Inflammatory macrophage treated with lipopolysaccharide for 1 hour (primary cell): Measurements from ENCODE around the gene ASB8.
"Not testable (repeated sequence)": the region's sequence is repeated elsewhere in the genome, so short reads cannot be mapped to it uniquely, and the experiment has no call there.

ENCODE experiments used
- DNase-seq, 2 donors: peaks; one replicate each; pipeline ENCODE4 v3.0.0-alpha.2; 2020 to 2022

The ASB8 gene

GRCh38 chr12:48182631-48183030, 25.3 kb upstream of the ASB8 start:
- DNase-seq, result no peak

- no peak for DNase-seq
Observed at GRCh38 chr12:48180857-48181495, 23.7 kb upstream of the ASB8 start.

DNA sequence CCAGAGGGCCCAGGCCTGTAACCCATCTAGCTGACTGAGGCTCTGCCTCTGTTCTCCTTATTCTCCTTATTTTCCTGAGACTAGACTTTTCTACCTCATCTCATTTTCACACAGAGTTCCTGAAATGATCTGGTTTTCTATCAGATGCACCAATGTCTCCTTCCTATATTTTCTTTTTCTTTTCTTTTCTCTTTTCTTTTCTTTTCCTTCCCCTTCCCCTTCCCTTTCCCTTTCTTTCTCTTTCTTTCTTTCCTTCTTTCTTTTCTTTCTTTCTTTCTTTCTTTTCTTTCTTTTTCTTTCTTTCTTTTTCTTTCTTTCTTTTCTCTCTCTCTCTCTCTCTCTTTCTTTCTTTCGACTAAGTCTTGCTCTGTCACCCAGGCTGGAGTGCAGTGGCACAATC, 23.1 kb upstream of the ASB8 start:
- no peak for DNase-seq

DNA sequence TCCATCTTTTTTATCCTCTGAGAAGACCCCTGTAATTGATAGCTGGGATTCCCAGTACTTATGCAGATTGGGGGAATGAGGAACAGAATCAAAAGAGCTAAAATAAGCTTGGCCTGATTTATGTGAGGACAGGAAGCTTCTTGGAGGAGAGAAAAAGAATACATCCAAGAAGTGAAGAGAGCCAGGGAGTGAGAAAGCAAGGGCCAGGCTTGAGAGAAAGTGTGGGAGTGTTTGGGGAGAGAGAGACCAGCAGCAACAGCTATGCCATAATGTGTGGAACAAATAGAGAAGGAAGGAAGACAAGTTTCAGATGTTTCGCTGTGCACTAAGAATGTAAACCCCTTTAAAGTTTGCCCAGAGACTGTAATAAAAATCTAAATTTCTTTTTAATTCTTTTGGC, 22.2 kb upstream of the ASB8 start:
- DNase-seq, result no peak

- DNase-seq, result no peak
Observed at GRCh38 chr12:48177982-48178381, 20.7 kb upstream of the ASB8 start.

DNA sequence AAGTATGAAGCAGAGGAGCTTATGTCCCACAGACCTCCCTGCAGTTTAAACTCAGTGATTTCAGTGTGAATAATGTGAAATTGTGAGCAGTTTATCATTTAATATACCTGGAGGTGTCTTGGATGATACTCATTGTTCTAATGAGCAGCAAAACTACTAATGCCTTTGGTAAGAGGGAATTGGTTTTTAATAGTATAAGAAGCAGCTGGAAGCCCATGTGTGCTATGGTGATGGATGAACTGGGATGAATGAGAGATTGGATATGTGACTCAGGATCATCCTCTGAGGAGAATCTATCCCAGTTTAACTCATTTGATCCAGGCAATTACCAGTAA, 19.1 kb upstream of the ASB8 start:
- no peak for DNase-seq

- DNase-seq, result peak in 1 of 2 donors; percentile 13
Observed at GRCh38 chr12:48175613-48176416, 18.5 kb upstream of the ASB8 start.

DNA sequence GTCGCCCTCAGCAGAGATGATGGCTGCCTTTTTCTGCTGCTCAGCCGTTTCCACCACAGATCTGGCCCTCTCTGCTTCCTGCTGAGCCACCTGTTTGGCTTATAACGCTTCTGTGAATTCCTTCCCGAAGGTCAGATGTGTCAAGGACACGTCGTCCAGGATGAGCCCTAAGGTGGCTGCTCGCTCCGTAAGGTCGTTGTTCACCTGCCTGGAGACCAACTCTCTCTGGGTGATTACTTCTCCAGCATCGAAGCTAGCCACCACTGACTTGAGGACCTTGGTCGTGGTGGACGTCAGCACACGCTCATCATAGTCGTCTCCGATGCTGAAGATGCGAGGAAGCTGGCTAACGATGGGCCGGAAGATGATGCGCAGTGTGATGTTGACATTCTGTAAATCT, 11.7 kb upstream of the ASB8 start:
- DNase-seq, result no peak

GRCh38 chr12:48165089-48165981, 8.0 kb upstream of the ASB8 start:
- peak; percentile 33 to 55 for DNase-seq

GRCh38 chr12:48164451-48164850, 7.1 kb upstream of the ASB8 start:
- no peak for DNase-seq

GRCh38 chr12:48163150-48163747, 5.9 kb upstream of the ASB8 start:
- no peak for DNase-seq

GRCh38 chr12:48160807-48161206, 3.5 kb upstream of the ASB8 start:
- DNase-seq, result no peak

GRCh38 chr12:48160046-48160445, 2.7 kb upstream of the ASB8 start:
- no peak for DNase-seq

DNA sequence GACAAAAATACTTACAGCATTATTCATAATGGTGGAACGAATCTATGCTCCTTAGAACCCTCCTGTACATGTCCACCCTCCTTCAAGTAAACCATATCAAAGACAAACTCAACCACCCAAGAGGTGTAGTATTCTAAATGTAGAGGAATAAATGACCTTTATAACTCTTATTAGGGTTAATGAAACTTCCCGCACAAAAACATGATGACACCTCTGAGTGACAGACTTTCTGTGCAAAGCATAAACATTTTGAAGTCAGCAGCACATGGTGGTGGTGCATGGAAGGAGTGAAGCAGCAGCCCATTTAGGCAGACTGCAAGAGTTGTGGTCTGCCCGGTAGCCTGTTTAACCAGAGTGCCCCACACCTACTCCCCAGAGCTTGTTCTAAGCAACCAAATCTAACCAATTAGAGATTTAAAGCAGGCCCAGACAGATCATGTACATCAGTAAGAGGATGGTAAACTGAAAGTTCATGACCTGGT, 615 bp upstream of the ASB8 start:
- DNase-seq, result no peak

GRCh38 chr12:48156652-48157017, 680 bp downstream of the ASB8 start:
- DNase-seq, result no peak

DNA sequence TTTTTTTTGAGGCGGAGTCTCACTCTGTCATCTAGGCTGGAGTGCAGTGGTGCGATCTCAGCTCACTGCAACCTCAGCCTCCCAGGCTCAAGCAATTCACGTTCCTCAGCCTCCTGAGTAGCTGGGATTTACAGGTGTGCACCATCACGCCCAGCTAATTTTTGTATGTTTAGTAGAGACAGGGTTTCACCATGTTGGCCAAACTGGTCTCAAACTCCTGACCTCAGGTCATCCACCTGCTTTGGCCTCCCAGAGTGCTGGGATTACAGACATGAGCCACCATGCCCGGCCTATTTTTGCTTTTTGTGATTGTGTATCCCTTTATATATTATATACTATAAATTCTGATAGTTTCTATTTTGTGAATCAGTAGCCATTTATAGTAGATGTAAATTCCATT, 1.5 kb downstream of the ASB8 start:
- DNase-seq, result not testable (repeated sequence)

DNA sequence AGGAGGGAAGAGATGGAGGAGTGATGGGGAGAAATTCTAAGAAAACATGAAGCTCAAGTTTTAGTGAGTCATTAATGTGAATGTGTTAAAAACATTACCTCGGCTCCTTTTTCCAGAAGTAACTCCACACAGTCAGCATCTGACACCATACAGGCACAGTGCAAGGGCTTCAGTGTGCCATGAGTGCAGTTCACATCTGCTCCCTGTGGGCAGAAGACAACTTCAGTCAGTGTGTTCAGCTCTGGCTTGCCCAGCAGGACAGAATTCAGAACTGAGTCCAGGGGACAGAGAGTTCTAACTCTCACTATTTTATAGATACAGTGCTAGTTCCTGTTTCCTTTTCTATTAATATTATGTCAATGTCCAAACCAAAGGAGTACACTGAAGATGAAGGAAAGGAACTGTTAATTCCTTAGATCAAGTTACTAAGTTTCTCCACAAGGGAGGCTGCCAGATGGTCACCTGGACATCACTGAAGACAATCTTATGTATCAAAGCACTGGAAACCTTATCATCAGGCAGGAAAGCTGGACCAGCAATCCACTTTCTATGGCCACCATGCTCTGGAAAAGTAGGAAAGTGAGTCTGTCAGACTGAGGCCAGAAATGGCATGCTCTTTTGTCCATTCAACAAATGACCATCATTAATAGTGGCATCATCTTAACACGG, 6.1 kb downstream of the ASB8 start:
- no peak for DNase-seq

DNA sequence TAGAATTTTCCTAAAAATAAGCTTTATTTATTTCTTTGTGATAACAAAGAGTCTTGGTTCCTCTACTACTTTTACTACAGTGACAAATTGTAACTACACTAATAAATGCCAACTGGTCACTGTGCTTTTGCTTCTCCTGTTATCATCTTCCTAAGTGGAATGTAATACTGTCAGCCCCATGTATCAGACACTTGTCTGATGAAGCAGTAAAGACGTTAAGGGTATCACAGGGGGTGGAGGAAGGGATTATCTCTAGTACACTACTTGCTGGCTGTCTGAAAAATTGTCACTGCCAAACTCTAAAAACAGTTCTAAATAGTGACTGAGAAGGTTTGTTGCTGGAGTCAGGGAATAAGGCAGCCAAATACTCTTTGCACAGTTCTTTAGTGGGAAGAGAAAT, 11.3 kb downstream of the ASB8 start:
- no peak for DNase-seq

- DNase-seq, result no peak
Observed at GRCh38 chr12:48143898-48144297, 13.4 kb downstream of the ASB8 start.

DNA sequence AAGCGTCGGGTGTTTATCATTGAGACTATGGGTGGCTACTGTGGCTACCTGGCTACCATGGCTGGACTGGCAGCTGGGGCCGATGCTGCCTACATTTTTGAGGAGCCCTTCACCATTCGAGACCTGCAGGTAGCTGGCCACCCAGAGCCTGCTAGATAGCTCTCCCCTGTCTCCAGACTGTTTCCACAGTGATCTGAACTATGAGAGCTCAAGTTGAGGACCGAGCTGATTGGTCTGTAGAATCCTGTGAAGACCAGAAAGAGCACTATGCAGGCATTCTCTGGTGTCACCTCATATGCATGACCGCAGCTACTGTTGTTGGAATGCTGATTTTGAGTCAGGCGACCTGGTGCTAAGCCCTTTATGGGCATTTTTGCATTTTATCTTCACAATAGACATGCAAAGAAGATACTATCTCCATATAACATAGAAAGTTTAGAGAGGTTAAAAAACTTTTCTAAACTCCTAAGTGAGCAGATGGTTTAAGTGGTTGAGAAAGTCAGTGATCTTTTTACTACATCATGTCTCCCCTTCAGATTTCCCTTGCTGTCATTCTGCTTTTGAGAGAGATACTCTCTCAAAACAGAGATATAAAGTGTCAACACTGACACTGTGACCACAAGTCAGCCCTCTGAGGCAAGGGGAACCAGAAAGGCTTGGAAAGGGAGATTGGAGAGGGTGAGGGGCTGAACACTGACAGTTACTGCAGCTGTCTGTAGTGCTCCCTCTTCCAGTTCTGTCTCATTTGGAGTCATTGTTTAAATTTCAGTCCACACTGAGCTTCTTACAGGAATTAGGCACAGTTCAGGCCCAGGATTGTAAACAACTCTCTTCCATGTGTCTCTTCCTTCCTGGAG, 14.3 kb downstream of the ASB8 start:
- no peak for DNase-seq

DNA sequence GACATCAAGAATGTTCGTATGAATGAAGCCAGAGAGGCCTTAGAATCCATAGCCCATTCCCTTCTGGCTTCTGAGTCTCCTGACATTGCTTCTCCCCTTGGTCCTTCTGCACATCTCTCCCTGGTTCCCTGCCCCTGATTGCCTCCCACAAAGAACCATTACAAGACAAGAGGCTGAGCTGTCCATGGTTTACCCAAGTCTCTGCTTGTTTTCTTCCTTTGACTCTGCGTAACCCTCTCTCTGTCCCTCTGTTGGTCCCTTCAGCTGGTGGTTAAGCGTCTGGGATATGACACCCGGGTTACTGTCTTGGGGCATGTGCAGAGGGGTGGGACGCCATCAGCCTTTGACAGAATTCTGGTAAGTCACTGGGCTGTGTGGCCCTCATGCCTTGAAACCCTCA, 22.3 kb downstream of the ASB8 start:
- DNase-seq, result no peak

DNA sequence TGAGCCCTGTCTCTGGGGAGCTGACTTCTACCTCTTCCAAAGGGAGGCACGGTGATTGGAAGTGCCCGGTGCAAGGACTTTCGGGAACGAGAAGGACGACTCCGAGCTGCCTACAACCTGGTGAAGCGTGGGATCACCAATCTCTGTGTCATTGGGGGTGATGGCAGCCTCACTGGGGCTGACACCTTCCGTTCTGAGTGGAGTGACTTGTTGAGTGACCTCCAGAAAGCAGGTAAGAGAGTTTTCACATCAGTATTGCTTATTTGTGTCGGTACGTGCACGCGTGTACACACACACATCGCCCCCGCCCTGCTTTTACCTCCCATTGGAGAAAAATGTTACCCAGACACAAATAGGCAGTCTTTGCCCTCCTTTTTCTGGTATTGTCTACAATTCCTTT, 24.5 kb downstream of the ASB8 start:
- DNase-seq, result no peak
